HG03103 (cell line): Measurements from ENCODE around the gene COL20A1.

Experiments
- ATAC-seq: cut with Tn5 transposase; IDR thresholded peaks from one replicate; pipeline ENCODE4 v1.9.1; 2021; ENCODE audit warnings: low read depth; ENCODE audit not compliant: unreplicated experiment

COL20A1 gene

GRCh38 chr20:63357921-63358905 lies 65.2 kb downstream of the COL20A1 start:
- ATAC-seq = no peak

GRCh38 chr20:63359164-63359934 lies 66.4 kb downstream of the COL20A1 start:
- no peak for ATAC-seq

- no peak for ATAC-seq
These were observed 67.2 kb downstream of the COL20A1 start for GRCh38 chr20:63359937-63360849.

GRCh38 chr20:63360850-63361518 lies 68.0 kb downstream of the COL20A1 start, which contains the start of gene CHRNA4:
TSS of gene CHRNA4 (minus strand) at chr20:63361349. CDS start at chr20:63361165, 184 bp downstream.
- no peak for ATAC-seq

GRCh38 chr20:63361519-63362435 lies 68.8 kb downstream of the COL20A1 start:
- no peak for ATAC-seq

- ATAC-seq = no peak
These were observed 69.5 kb downstream of the COL20A1 start for GRCh38 chr20:63362436-63363009.

- ATAC-seq = no peak
These were observed 70.3 kb downstream of the COL20A1 start for GRCh38 chr20:63363013-63363957.

GRCh38 chr20:63363981-63364561 lies 71.1 kb downstream of the COL20A1 start:
- ATAC-seq = no peak

- no peak for ATAC-seq
These were observed 72.0 kb downstream of the COL20A1 start for GRCh38 chr20:63364801-63365585.

- ATAC-seq = no peak
These were observed 72.8 kb downstream of the COL20A1 start for GRCh38 chr20:63365601-63366389.

GRCh38 chr20:63366390-63367365 lies 73.7 kb downstream of the COL20A1 start:
- ATAC-seq = no peak

- no peak for ATAC-seq
These were observed 74.6 kb downstream of the COL20A1 start for GRCh38 chr20:63367446-63368055.

GRCh38 chr20:63368151-63368550 lies 75.2 kb downstream of the COL20A1 start:
- ATAC-seq = no peak

- no peak for ATAC-seq
These were observed 76.1 kb downstream of the COL20A1 start for GRCh38 chr20:63369024-63369530.
